ENCODE data around the gene ELF5.

ELF5 gene

DNA sequence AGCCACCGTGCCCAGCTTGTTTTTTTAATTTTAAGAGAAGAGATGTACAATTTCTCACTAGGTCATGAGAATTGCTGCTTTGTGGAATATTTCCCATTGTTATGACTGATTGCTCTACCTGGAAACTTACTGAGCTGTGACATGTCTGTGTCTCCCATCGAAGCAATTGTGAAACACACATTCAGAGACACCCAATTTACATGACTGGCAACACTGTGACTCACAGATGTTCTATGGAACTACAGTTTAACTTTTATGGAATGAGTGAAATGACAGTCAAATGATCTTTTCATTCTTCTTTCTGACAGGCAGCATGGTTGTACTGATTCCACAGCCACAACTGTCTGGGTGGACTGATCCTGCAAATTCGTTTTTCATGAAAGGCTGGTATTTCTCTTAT lies 32.3 kb downstream of the ELF5 start:
- H3K4me3 ChIP-seq (ENCODE audit: low read depth, low read length) = no peak overlapping the region
- in situ Hi-C loops (cut with HindIII; ENCODE audit: low sequenced_read_pairs) = no loop called here
- no peak for DNase-seq (ENCODE audit: low read depth)
- TF ChIP-seq, protein P1, sequence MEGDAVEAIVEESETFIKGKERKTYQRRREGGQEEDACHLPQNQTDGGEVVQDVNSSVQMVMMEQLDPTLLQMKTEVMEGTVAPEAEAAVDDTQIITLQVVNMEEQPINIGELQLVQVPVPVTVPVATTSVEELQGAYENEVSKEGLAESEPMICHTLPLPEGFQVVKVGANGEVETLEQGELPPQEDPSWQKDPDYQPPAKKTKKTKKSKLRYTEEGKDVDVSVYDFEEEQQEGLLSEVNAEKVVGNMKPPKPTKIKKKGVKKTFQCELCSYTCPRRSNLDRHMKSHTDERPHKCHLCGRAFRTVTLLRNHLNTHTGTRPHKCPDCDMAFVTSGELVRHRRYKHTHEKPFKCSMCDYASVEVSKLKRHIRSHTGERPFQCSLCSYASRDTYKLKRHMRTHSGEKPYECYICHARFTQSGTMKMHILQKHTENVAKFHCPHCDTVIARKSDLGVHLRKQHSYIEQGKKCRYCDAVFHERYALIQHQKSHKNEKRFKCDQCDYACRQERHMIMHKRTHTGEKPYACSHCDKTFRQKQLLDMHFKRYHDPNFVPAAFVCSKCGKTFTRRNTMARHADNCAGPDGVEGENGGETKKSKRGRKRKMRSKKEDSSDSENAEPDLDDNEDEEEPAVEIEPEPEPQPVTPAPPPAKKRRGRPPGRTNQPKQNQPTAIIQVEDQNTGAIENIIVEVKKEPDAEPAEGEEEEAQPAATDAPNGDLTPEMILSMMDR (IDR thresholded peaks at IDR 0.05; ENCODE audit: low read depth, low read length, missing control alignments) = no peak

DNA sequence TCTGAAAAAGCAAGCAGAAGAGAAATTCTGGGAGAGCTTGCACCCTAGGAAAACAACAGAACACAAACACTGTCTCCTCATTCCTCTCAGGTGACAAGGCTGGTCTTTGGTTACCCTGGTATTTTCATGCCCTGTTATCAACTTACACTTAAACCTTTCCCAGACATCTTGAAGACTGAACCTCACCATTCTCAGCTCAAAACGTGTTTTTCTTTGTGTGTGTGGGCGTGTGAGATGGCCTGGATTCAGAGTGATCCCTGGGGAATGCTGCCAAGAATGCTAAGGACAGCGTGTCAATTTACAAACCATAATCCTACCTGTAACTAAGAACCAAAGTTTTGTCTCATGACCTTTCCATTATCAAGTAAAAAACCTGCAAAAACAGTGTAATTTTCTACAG lies 33.3 kb downstream of the ELF5 start:
- in situ Hi-C loops (cut with HindIII; ENCODE audit: low sequenced_read_pairs) = no loop called here
- TF ChIP-seq, protein P1 (IDR thresholded peaks at IDR 0.05; ENCODE audit: low read depth, low read length, missing control alignments) = no peak
- DNase-seq (ENCODE audit: low read depth) = no peak
- H3K4me3 ChIP-seq (ENCODE audit: low read depth, low read length) = no peak overlapping the region

DNA sequence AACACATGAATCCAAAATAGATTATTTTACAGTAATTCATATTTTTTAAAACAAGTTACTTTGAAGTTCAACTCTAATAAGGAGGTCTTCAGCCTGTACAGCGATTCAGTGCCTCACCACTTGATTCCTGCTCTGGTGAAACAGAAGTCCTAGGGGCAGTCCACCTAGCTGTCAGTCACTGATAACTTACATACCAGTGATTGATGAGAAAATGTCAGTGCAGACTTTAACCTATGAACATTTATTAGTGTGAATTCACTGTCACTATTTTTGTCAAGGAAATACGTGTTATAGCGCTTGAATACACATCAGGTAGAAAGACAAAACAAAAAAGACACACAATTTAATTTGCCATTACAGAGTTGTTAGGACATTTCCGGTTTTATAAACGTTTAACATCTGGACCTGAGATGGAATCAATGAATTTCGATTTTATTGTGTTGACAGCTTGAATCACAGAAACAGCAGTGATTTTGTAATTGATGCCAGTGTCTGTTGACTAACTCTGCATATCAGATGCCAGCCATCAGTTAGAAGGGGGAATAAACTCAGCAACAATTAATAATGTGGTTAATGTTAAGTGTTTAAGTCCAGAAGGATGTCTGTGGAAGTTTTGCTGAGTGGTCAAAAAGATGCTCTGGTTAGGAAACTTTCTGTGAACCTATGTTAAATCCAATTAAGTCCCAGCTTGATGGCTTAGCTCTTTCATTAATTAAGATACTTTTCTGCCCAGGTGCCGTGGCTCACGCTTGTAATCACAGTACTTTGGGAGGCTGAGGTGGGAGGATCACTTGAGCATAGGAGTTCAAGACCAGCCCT lies 34.5 kb downstream of the ELF5 start:
- no peak for DNase-seq (ENCODE audit: low read depth)
- TF ChIP-seq, protein P1 (IDR thresholded peaks at IDR 0.05; ENCODE audit: low read depth, low read length, missing control alignments) = no peak
- H3K4me3 ChIP-seq (ENCODE audit: low read depth, low read length) = no peak overlapping the region
- in situ Hi-C loops (cut with HindIII; ENCODE audit: low sequenced_read_pairs) = no loop called here

DNA sequence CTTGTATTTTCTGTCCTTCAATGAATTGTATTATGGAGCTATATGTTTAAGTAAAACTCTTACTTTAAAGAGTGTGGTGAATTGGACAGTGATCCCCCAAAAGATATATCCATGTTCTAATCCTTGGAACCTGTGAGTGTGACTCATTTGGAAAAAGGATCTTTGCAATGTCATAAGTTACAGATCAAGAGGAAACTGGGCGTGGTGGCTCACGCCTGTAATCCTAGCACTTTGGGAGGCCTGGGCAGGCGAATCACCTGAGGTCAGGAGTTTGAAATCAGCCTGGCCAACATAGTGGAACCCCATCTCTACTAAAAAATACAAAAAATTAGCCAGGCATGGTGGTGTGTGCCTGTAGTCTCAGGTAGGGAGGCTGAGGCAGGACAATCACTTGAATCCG lies 36.7 kb downstream of the ELF5 start:
- TF ChIP-seq, protein P1 (IDR thresholded peaks at IDR 0.05; ENCODE audit: low read depth, low read length, missing control alignments) = no peak
- no peak for DNase-seq (ENCODE audit: low read depth)
- no peak overlapping the region for H3K4me3 ChIP-seq (ENCODE audit: low read depth, low read length)
- in situ Hi-C loops (cut with HindIII; ENCODE audit: low sequenced_read_pairs) = no loop called here

DNA sequence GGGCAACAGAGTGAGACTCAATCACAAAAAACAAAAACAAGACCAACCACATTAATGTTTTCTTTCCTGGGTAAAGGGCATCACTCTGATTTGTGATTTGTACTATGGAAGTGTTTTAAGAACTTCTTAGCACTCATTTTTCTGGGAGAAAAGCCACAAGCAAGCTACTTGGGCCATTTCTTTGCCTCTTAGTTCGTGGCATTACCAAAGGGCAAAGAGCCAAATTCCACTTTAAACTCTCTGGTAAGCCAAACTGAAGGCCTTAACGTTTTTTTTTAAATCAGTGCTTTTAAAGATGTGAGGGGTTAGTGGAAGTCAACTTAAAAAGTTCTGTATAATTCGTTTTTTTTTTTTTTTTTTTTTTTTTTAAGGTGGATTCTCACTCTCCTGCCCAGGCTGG lies 37.9 kb downstream of the ELF5 start:
- no peak for DNase-seq (ENCODE audit: low read depth)
- in situ Hi-C loops (cut with HindIII; ENCODE audit: low sequenced_read_pairs) = no loop called here
- no peak overlapping the region for H3K4me3 ChIP-seq (ENCODE audit: low read depth, low read length)
- TF ChIP-seq, protein P1 (IDR thresholded peaks at IDR 0.05; ENCODE audit: low read depth, low read length, missing control alignments) = no peak

DNA sequence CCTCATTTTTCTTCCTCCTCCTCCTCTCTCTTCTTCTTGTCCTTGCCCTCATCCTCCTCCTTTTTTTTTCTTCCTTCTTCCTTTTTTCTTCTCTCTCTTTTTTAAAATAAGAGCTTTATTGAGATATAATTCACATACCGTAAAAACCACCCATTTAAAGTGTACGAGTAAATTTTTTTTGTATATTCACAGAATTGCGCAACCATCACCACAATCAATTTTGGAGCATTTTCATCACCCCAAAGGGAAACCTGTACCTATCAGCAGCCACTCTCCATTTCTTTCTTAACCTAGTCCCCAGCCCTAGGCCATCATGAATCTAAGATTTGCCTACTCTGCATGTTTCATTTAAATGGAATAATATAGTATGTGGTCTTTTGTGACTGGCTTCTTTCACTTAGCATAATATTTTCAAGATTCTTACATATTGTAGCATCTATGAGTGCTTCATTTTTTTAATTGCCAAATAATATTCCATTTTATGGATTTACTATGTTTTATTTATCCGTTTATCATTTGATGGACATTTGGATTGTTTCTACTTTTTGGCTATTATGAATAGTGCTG lies 39.9 kb downstream of the ELF5 start:
- in situ Hi-C loops (cut with HindIII; ENCODE audit: low sequenced_read_pairs) = no loop called here
- DNase-seq (ENCODE audit: low read depth) = no peak
- no peak overlapping the region for H3K4me3 ChIP-seq (ENCODE audit: low read depth, low read length)
- TF ChIP-seq, protein P1 (IDR thresholded peaks at IDR 0.05; ENCODE audit: low read depth, low read length, missing control alignments) = no peak
